ENCODE measurements around the gene POLR3A.

DNA sequence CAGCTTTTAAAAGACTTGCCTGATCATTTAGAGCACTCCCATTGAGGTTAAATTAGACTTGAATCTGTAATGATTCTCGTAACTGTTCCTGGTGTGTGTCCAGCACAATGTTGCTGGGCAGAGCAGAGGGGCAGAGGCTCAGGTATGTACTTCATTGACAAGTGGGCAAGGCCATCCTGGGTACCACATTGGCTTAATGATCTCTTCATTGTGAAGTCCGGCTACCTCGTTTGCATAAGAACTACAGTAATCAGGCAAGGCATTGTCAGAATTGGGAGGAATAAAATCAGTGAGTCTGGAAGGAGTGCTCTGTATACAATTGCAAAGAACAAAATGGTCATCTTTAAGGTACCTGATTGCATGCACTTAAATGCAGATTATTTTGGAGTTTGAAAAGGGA is 10.4 kb upstream of the POLR3A start:
- TF ChIP-seq, protein P1, sequence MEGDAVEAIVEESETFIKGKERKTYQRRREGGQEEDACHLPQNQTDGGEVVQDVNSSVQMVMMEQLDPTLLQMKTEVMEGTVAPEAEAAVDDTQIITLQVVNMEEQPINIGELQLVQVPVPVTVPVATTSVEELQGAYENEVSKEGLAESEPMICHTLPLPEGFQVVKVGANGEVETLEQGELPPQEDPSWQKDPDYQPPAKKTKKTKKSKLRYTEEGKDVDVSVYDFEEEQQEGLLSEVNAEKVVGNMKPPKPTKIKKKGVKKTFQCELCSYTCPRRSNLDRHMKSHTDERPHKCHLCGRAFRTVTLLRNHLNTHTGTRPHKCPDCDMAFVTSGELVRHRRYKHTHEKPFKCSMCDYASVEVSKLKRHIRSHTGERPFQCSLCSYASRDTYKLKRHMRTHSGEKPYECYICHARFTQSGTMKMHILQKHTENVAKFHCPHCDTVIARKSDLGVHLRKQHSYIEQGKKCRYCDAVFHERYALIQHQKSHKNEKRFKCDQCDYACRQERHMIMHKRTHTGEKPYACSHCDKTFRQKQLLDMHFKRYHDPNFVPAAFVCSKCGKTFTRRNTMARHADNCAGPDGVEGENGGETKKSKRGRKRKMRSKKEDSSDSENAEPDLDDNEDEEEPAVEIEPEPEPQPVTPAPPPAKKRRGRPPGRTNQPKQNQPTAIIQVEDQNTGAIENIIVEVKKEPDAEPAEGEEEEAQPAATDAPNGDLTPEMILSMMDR (IDR thresholded peaks at IDR 0.05), result no peak
- TF ChIP-seq POLR2AphosphoS5 (IDR thresholded peaks at IDR 0.05), result no peak
- no peak for TF ChIP-seq POLR2A (IDR thresholded peaks at IDR 0.05)

Measured in breast epithelium (tissue), 3 donors.